Esophagus muscularis mucosa (tissue), 4 donors: ENCODE results near the gene RIN3.

ENCODE experiments used
- CTCF ChIP-seq, 3 experiments: fragments of 200-600 bp in 2 of 3; fragments of 450-650 bp in 1 of 3; sonication (generic) in 2 of 3; IDR thresholded peaks; one replicate each; pipeline ENCODE4 v1.5.1; 2017 to 2019; ENCODE audit warnings: antibody characterized with exemption in 3 of 3, mild to moderate bottlenecking in 2 of 3, moderate library complexity in 1 of 3
- EP300 ChIP-seq: sonication (generic); formaldehyde crosslinking; IDR thresholded peaks from one replicate; pipeline ENCODE4 v1.6.1; 2017; ENCODE audit warnings: antibody characterized with exemption
- POLR2A ChIP-seq: fragments of 450-650 bp; IDR thresholded peaks from one replicate; pipeline ENCODE4 v1.6.1; 2017; ENCODE audit warnings: antibody characterized with exemption, moderate library complexity, mild to moderate bottlenecking, low read depth
- POLR2AphosphoS5 ChIP-seq, 2 donors: sonication (generic); formaldehyde crosslinking; IDR thresholded peaks; one replicate each; pipeline ENCODE4 v1.6.1; 2017; ENCODE audit warnings: antibody characterized with exemption in 2 of 2

- TF ChIP-seq POLR2A (no peak), CTCF (IDR thresholded peaks at IDR 0.05) (no peak), EP300 (no peak), POLR2AphosphoS5 (IDR thresholded peaks at IDR 0.05) (no peak)
These were observed 169.5 kb downstream of the RIN3 start for GRCh38 chr14:92683041-92683440.
